Inflammatory macrophage (primary cell): ENCODE results near the gene GLIS1.

Experiments
- DNase-seq, 2 donors: peaks; one replicate each; pipeline ENCODE4 v3.0.0-alpha.2; 2020 to 2022

GLIS1 gene

GRCh38 chr1:53543778-53544695 lies 194.9 kb downstream of the GLIS1 start:
- DNase-seq, result no peak

GRCh38 chr1:53543130-53543777 lies 195.7 kb downstream of the GLIS1 start:
- no peak for DNase-seq

DNA sequence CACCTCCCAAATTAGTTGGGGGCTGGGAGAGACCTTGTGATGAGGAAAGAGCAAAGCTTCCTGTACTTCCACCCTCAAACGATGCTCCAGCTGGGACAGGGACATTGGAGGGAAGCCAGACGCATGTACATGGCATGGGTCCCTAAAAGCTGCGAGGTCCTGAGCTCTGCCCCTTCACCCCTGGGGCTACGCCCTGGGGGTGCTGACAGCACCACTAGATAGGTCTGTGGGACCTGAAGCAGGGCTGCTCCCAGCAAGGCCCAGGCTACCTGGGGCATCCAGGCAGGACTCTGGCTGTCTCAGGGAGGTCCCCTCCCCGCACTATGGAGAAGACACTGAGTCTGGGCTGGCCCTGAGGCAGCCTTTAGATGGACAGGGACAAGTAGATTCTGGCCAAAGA lies 196.4 kb downstream of the GLIS1 start:
- no peak for DNase-seq

- no peak for DNase-seq
Observed at GRCh38 chr1:53541761-53542550, 197.0 kb downstream of the GLIS1 start.

GRCh38 chr1:53541263-53541625 lies 197.7 kb downstream of the GLIS1 start:
- no peak for DNase-seq

- DNase-seq, result no peak
Observed at GRCh38 chr1:53540604-53541262, 198.2 kb downstream of the GLIS1 start.

DNA sequence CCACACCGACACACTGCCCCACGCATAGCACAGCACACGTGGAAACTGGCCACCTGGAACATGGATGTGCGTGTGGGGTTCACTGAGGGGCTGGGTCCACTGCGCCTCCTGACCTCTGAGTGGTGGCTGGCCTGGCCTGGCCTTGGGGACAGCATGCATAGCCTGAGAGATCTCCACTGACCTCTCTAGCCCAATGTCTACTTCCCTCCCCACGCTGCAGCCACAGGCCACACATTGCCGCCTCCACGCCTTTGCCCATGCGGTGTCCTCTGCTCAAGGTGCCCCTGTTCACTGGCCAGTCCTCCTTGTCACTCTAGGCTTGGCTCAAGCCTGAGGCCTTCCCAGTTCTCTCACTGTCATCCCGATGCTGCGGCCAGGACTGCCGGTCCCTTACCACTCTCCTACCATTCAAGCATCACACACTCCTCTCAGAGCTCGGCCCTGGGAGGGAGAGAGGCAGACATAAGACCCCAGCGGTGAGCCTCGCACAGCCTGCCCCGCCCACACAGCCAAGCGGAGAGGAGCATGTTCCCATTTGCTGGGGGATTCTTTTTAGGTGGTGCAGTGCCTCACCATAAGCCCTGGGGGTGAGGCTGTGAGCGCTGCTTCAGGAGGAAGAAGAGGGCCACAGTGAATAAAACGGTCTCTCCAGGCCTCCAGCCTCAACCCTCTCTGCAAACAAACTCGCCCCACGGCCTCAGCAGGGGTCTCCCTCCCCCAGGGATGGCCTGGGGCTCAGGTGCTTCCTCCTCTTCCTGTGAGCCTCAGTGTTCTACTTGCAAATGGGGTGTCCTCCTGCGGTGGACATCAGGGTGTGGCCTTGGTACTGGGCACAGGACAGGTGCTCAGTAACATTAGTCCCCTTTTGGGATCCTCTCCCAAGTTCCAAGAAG lies 199.0 kb downstream of the GLIS1 start:
- DNase-seq, result no peak

- no peak for DNase-seq
Observed at GRCh38 chr1:53539226-53539625, 199.7 kb downstream of the GLIS1 start.

DNA sequence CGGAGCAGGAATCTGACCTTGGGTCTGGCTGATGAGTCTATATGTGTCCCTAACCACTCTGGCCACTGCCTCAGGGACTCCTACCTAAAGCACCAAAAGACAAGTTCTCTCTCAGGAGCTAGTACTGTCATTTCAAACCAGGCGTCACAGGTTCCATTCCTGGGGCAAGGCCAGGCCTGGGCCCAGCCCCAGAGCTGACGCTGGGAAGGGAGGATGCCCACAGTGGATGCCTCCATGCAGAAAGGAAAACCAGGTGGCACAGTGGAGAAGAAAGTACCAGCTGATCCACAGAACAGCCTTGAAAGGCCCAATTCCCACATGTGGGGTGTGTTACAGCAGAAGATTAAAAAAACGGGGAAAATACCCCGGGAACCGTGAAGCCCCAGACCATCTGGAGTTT lies 202.4 kb downstream of the GLIS1 start:
- no peak for DNase-seq

- no peak for DNase-seq
Observed at GRCh38 chr1:53535846-53536245, 203.1 kb downstream of the GLIS1 start.

DNA sequence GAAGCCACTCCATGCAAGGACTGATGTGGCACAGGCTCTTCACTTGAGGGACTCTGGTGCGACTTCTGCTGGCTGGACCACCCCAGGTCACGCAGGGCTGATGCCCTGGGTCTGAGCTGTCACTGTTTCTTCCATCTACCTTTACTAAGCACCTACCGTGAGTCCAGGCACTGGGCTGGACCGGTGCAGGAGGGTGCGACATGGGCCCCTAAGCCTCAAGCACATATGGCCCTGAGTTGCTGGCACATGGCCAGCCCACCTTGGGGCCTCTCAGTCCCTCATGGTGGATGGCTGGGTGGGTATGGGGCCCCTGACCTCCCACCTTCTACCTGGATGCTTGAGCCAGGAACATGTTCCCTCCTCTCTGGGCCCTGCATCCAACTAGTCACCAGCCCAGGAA lies 203.7 kb downstream of the GLIS1 start:
- DNase-seq, result no peak

- DNase-seq, result no peak
Observed at GRCh38 chr1:53532912-53533311, 206.1 kb downstream of the GLIS1 start.

GRCh38 chr1:53532377-53532776 lies 206.6 kb downstream of the GLIS1 start:
- peak in 1 of 2 donors; percentile 6 for DNase-seq

DNA sequence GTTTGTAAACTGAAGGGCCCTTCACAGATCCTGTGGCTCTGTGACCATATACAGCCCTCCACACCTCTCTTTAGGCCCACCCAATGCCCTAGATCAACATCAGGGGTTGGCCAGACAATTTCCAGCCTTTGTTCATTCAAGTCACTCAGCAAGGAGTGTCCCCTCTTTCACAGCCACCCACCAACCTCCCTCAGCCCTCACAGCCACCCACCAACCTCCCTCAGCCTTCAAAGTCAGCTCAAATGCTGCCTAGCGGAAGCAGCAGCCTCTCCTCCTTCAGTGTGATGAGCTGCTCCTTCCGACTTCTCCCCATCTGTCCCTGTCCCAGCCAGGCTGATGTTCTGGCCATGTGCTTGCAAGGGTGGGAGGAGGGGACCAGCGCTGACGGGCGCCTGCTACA lies 208.4 kb downstream of the GLIS1 start:
- no peak for DNase-seq

GRCh38 chr1:53529555-53529954 lies 209.4 kb downstream of the GLIS1 start:
- no peak for DNase-seq

GRCh38 chr1:53527368-53527767 lies 211.6 kb downstream of the GLIS1 start:
- DNase-seq, result no peak

GRCh38 chr1:53526451-53527101 lies 212.4 kb downstream of the GLIS1 start:
- DNase-seq, result no peak

DNA sequence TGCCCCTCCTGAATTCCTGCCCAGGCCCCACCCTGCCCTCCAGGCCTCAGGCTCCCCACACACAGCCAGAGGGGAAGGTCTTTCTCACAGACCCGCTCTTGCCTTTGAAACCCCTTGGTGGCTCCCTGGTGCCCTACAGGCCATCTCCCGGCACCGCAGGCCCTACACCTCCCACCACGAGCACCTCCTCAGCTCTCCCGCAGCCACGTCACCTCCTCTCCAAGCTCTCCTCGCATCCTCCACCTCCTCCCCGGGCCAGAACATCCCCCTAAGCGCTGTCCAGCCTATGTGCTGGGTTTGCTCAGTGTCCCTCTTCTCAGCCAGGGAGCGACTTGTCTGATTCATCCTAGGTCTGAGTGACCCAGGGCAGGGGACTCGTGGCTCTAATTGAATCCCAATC lies 213.4 kb downstream of the GLIS1 start:
- DNase-seq, result no peak

GRCh38 chr1:53524428-53525375 lies 214.3 kb downstream of the GLIS1 start:
- no peak for DNase-seq
